HEK293 (cell line): Measurements from ENCODE around the gene NFATC2IP.

Experiments
- KLF1 ChIP-seq: fragments of 450-650 bp; formaldehyde crosslinking; IDR thresholded peaks from 2 replicates; pipeline ENCODE4 v1.5.1; 2016; ENCODE audit warnings: missing biosample characterization, missing genetic modification characterization
- OVOL3 ChIP-seq: fragments of 450-650 bp; formaldehyde crosslinking; IDR thresholded peaks from 2 replicates; pipeline ENCODE4 v1.5.1; 2016; ENCODE audit warnings: missing biosample characterization, missing genetic modification characterization
- ZNF10 ChIP-seq: fragments of 450-650 bp; formaldehyde crosslinking; IDR thresholded peaks from 2 replicates; pipeline ENCODE4 v1.5.1; 2017; ENCODE audit warnings: missing biosample characterization, missing genetic modification characterization
- ZNF155 ChIP-seq: fragments of 450-650 bp; formaldehyde crosslinking; IDR thresholded peaks from 2 replicates; pipeline ENCODE4 v1.5.1; 2016; ENCODE audit warnings: missing biosample characterization, missing genetic modification characterization
- ZNF274 ChIP-seq, 2 experiments: fragments of 200-500 bp in 1 of 2; fragments of 450-650 bp in 1 of 2; sonication (Bioruptor generic) in 1 of 2; formaldehyde crosslinking in 1 of 2; IDR thresholded peaks; 2 replicates each; pipeline versions ENCODE4 v1.5.1 to v1.6.1; 2014 to 2016; ENCODE audit warnings: borderline replicate concordance in 1 of 2, inconsistent platforms in 1 of 2, low read length in 1 of 2, missing biosample characterization in 1 of 2, missing genetic modification characterization in 1 of 2
- ZNF423 ChIP-seq: fragments of 450-650 bp; formaldehyde crosslinking; IDR thresholded peaks from 2 replicates; pipeline ENCODE4 v1.5.1; 2016; ENCODE audit warnings: missing biosample characterization, missing genetic modification characterization
- ZNF664 ChIP-seq: fragments of 450-650 bp; formaldehyde crosslinking; IDR thresholded peaks from 2 replicates; pipeline ENCODE4 v1.5.1; 2016; ENCODE audit warnings: missing biosample characterization, missing genetic modification characterization
- TF ChIP-seq, protein P1 (sequence below): fragments of 450-650 bp; formaldehyde crosslinking; IDR thresholded peaks from 2 replicates; pipeline ENCODE4 v1.5.1; 2016; ENCODE audit warnings: missing biosample characterization, missing genetic modification characterization
- TF ChIP-seq, protein P2 (sequence below): fragments of 450-650 bp; formaldehyde crosslinking; IDR thresholded peaks from 2 replicates; pipeline ENCODE4 v1.5.1; 2016; ENCODE audit warnings: missing biosample characterization, missing genetic modification characterization

GRCh38 chr16:28933171-28933570 is 17.6 kb upstream of the NFATC2IP start:
- no peak for TF ChIP-seq OVOL3
- TF ChIP-seq, protein P1, sequence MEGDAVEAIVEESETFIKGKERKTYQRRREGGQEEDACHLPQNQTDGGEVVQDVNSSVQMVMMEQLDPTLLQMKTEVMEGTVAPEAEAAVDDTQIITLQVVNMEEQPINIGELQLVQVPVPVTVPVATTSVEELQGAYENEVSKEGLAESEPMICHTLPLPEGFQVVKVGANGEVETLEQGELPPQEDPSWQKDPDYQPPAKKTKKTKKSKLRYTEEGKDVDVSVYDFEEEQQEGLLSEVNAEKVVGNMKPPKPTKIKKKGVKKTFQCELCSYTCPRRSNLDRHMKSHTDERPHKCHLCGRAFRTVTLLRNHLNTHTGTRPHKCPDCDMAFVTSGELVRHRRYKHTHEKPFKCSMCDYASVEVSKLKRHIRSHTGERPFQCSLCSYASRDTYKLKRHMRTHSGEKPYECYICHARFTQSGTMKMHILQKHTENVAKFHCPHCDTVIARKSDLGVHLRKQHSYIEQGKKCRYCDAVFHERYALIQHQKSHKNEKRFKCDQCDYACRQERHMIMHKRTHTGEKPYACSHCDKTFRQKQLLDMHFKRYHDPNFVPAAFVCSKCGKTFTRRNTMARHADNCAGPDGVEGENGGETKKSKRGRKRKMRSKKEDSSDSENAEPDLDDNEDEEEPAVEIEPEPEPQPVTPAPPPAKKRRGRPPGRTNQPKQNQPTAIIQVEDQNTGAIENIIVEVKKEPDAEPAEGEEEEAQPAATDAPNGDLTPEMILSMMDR (tag by site-specific recombination) = no peak
- TF ChIP-seq ZNF10 (tag by site-specific recombination) = no peak
- TF ChIP-seq, protein P2, sequence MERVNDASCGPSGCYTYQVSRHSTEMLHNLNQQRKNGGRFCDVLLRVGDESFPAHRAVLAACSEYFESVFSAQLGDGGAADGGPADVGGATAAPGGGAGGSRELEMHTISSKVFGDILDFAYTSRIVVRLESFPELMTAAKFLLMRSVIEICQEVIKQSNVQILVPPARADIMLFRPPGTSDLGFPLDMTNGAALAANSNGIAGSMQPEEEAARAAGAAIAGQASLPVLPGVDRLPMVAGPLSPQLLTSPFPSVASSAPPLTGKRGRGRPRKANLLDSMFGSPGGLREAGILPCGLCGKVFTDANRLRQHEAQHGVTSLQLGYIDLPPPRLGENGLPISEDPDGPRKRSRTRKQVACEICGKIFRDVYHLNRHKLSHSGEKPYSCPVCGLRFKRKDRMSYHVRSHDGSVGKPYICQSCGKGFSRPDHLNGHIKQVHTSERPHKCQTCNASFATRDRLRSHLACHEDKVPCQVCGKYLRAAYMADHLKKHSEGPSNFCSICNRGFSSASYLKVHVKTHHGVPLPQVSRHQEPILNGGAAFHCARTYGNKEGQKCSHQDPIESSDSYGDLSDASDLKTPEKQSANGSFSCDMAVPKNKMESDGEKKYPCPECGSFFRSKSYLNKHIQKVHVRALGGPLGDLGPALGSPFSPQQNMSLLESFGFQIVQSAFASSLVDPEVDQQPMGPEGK = no peak
- no peak for TF ChIP-seq ZNF155 (tag by site-specific recombination)
- no peak for TF ChIP-seq ZNF274 (IDR thresholded peaks at IDR 0.05; ENCODE audit: low read length)
- TF ChIP-seq ZNF274 (tag by site-specific recombination; IDR thresholded peaks at IDR 0.05; ENCODE audit: borderline replicate concordance) = no peak
- no peak for TF ChIP-seq ZNF423 (tag by site-specific recombination)
- no peak for TF ChIP-seq ZNF664 (tag by site-specific recombination)
- no peak for TF ChIP-seq KLF1
